Sigmoid colon (tissue), 4 donors: ENCODE results near the gene MRAS.

Experiments used
- EP300 ChIP-seq, 4 donors: sonication (generic); formaldehyde crosslinking; IDR thresholded peaks; one replicate each; pipeline ENCODE4 v1.6.1; 2017; ENCODE audit warnings: antibody characterized with exemption in 4 of 4
- POLR2A ChIP-seq, 2 donors: fragments of 450-650 bp; IDR thresholded peaks; one replicate each; pipeline ENCODE4 v1.6.1; 2016; ENCODE audit warnings: antibody characterized with exemption in 2 of 2, mild to moderate bottlenecking in 2 of 2, moderate library complexity in 2 of 2
- TF ChIP-seq, protein P1 (sequence below), 4 experiments: fragments of 450-650 bp in 3 of 4; fragments of 200-600 bp in 1 of 4; IDR thresholded peaks; one replicate each; pipeline ENCODE4 v1.5.1; 2016 to 2019; ENCODE audit warnings: antibody characterized with exemption in 4 of 4, mild to moderate bottlenecking in 3 of 4, moderate library complexity in 2 of 4

DNA sequence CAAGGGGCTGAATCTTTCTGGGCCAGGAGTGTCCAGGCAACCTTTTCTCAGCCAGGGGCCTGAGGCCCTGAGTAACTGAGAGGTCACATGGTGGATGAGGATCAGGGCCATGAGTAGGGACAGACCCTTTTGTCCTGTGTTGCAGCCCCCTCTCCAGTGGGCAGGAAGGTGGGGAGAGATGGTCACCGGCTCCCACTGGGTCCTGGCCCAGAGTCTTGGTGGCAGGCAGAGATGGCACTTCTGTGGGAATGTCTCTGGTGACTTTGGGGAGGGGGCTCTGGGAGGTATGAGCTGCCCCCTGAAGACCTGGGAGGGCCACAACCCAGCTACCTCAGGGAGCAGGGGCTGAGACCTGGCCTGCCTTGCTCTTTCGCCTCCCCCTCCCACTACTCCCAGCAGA lies 92.9 kb downstream of the MRAS start:
- TF ChIP-seq, protein P1, sequence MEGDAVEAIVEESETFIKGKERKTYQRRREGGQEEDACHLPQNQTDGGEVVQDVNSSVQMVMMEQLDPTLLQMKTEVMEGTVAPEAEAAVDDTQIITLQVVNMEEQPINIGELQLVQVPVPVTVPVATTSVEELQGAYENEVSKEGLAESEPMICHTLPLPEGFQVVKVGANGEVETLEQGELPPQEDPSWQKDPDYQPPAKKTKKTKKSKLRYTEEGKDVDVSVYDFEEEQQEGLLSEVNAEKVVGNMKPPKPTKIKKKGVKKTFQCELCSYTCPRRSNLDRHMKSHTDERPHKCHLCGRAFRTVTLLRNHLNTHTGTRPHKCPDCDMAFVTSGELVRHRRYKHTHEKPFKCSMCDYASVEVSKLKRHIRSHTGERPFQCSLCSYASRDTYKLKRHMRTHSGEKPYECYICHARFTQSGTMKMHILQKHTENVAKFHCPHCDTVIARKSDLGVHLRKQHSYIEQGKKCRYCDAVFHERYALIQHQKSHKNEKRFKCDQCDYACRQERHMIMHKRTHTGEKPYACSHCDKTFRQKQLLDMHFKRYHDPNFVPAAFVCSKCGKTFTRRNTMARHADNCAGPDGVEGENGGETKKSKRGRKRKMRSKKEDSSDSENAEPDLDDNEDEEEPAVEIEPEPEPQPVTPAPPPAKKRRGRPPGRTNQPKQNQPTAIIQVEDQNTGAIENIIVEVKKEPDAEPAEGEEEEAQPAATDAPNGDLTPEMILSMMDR (IDR thresholded peaks at IDR 0.05): no peak
- TF ChIP-seq POLR2A (IDR thresholded peaks at IDR 0.05): no peak
- TF ChIP-seq EP300 (IDR thresholded peaks at IDR 0.05): no peak
